PFSK-1 (cell line): Measurements from ENCODE around the gene SHCBP1L.

Source experiments
- REST ChIP-seq, 2 experiments: IDR thresholded peaks; 2 replicates each; pipeline versions ENCODE4 v1.6.1 to v1.8.0; 2011 to 2012; ENCODE audit warnings: low read depth in 2 of 2, low read length in 2 of 2, control low read depth in 1 of 2, inconsistent platforms in 1 of 2, mild to moderate bottlenecking in 1 of 2, moderate library complexity in 1 of 2; ENCODE audit not compliant: insufficient read depth in 1 of 2
- TAF1 ChIP-seq: IDR thresholded peaks from 2 replicates; pipeline ENCODE4 v1.6.1; 2012; ENCODE audit warnings: low read length, control low read depth, borderline replicate concordance; ENCODE audit not compliant: insufficient read depth

- TF ChIP-seq REST (IDR thresholded peaks at IDR 0.05; ENCODE audit: insufficient read depth in 1 of 2, low read depth in 2 of 2, low read length in 2 of 2) (no peak), TAF1 (no peak)
These were observed 47.6 kb downstream of the SHCBP1L start for GRCh38 chr1:182905321-182905720.
